HL-60 (cell line): ENCODE data around the gene MAP2K3.

Source experiments
- CTCF ChIP-seq: IDR thresholded peaks from one replicate; pipeline ENCODE4 v1.5.1; 2011; ENCODE audit warnings: low read length, control low read depth, inconsistent platforms; ENCODE audit not compliant: insufficient read depth
- GABPA ChIP-seq: IDR thresholded peaks from 2 replicates; pipeline ENCODE4 v1.6.1; 2012; ENCODE audit warnings: low read depth

DNA sequence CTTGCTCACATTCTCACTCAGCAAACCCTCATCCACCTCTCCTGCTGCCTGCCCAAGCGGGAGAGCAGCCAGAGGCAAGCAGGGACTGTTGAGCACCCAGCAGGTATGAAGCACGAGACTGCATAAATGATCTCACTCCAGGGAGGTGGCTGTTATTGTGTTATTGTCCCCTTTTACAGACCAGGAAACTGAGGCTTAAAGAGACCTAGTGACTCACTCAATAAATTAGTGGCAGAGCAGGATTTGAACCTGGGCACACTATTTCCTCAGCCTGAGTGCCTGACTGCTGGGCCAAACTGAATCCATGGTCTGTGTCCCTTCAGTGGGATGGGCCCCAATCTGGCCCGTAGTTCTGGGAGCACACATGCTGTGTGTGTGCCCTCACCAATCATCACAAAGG is 12.3 kb upstream of the MAP2K3 start:
- TF ChIP-seq CTCF (no peak), GABPA (no peak)
